Measurements from ENCODE around the gene CASK. TPM values are rescaled to one million over a fixed set of nuclear protein-coding genes. Genes with fewer than 3 reads are reported as not detected.
"Not testable (repeated sequence)": the region's sequence is repeated elsewhere in the genome, so short reads cannot be mapped to it uniquely, and the experiment has no call there.

CASK gene
- total RNA-seq, 1 experiment from 2014 or later = 23.7 TPM

DNA sequence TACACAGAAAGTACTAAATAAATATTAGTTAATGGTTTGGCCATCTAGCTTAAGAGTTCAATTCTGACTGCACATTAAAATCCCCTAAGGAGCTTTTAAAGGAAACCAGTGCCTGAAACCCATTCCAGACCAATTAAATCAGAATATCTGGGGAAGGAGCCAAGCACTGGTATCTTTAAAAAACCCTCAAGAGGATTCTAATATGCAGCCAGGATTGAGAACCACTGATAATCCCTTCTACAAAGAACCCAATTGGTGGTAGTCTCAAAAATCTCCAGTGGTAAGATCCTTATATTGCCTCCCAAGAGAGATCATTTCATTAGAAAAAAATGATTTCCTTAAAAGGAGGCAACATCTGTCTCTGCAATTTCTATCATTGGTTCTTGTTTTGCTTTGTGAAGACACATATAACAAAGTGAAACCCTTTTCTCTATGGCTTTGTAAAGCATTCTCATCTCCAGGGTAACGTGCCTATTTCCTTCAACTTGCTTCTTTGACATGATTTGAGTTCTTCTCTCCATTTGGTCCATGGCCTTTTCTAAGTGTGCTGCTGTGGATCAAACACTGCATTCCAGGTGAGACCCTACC, 231.1 kb downstream of the CASK start:
- DNase-seq (ENCODE audit: low read depth) = peak; percentile 41

DNA sequence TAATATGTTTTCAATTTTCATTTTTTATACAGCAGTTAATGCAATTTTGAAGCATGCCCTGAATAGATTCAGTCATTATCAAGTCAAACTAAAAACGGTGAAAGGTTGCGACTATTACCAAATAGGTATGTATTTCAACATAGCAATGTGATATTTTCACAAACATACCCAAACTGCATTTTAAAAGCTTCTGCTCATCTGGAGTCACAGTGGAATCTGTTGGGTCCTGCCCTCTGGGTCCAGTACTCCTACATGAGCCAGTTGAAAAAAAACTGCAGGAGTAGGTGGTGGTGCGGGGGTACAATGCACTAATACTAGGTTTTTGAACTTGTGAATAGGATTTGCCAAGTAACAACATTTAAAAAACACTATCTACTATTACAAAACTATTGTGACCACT, 233.6 kb downstream of the CASK start:
- no peak for DNase-seq (ENCODE audit: low read depth)

DNA sequence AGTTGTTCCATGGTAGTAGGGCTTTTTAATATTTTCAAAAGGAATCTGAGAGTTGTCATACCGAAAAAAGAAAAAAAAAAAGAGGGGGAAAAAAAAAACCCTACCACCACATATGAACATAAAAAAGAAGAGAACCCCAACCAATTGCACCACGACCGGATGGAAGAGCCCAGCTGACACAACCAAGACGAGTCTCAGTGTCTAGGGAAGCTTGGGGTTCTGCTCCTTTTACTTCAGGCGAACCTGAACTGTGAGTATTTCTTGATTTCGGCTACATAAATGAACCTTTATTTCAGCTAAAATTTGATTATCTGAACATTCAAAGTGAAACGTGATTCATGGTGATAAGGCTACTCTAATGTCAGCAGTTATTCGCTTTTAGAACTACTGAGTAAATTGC, 234.5 kb downstream of the CASK start, which contains the start of gene GPR34:
Gene GPR34, plus strand, starts transcription at position 139 of the 400 bp plus-strand sequence. CDS start 6,661 bp downstream, outside the sequence.
- DNase-seq (ENCODE audit: low read depth) = no peak

DNA sequence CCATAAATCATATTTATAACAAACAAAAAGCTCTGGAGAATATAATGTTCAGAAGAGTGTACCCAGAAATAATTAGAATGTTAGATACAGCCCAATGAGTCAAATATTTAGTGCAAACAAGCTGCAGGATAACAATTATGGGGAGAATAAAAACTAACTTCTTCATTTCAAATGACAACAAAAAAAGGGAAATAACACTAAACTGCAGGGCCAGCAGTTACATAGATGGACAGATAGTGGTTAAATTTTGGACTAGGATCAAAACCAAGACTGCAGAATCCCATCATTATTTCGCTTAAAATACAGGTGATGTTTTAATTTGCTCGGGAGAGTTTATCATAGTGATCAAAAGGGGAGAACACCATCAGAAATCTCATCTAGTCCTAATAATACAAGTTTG, 235.2 kb downstream of the CASK start:
- DNase-seq (ENCODE audit: low read depth) = no peak

DNA sequence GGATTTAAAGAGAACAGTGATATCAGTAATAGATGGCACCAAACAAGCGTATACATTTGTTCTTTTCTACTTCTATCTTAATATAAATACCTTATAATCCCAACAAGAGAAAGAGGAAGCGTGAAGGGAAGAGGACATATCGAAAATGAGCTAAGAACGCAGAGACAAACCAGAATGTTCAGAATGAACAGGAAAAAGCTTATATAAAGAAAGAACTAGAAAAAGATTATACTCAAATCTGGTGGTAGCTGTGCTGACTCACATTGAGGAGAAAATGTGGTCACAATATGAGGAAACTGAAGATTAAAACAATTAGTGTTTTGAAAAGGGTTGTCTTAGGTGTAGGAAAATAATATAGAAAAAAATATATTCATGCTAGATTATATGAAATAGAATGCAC, 236.6 kb downstream of the CASK start:
- DNase-seq (ENCODE audit: low read depth) = no peak

DNA sequence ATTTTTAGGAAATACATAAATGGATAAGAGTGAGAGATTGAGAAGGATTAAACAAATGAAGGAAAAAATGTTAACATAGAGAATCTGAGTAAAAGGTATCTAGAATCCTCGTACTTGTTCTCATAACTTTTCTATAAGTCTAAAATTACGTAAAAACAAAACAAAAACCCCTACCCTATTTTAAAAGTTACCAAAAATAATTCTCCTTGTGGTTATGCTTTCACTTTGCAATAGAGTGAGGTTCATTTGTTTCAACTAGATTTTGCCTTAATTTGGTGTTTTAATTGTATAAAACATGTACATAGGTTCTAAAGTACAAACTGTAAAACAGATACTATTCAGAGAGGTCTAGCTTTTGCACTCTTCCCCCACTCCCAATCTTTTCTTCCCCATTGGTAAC, 238.4 kb downstream of the CASK start:
- DNase-seq (ENCODE audit: low read depth) = no peak

DNA sequence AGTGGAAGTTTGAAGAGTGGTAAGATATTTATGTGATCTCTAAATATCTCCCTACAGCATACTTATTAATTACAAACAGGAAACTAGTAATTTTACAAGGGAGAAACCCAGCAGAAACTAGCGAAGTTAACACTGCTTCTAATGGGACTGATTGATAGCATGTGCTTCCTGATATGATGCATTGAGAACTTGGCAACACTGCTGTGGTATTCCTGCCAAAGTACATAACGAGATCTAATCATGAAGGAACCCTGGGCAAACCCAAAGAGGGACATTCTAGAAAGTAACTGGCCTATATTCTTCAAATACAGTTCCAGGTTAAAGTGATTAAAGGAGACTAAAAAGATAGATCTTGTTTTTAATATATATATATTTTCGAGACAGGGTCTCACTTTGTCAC, 239.2 kb downstream of the CASK start:
- no peak for DNase-seq (ENCODE audit: low read depth)

DNA sequence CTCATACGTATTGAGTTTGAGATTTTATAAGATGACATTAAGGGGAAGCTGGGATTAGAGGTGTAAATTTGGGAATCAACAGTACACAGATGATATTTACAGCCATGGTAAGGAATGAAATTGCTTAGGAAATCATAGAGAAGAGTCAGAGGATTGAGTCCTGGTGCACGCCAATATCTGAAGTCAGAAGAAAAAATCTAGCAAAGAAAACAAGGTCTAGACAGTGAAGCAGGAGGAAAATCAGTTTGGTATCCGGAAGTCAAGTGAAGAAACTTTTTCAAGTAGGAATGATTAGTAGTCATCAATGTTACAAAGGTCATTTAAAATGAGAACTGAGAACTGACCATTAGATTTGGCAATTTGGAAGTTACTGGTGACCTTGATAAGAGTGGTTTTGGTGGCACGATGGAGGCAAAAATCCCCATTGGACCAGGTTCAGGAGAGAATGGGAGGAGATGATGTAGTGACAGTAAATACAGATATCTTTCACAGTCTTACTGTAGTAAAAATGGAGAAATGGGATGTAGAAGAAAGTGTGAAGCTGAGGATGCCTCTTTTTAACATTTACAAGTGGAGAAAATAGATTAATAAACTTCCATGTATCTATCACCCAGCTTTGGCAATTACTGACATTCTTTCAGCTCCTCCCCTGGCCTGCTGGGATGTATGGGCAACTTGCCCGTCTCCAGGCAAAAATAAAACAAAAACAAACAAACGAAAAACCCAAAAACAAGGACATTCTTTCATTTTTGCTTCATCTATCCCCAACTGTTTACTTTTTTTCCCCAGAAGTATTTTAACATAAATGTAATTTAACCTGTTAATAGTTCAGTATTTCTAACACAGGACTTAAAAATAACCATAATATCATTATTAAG, 245.9 kb downstream of the CASK start:
- DNase-seq (ENCODE audit: low read depth) = no peak

DNA sequence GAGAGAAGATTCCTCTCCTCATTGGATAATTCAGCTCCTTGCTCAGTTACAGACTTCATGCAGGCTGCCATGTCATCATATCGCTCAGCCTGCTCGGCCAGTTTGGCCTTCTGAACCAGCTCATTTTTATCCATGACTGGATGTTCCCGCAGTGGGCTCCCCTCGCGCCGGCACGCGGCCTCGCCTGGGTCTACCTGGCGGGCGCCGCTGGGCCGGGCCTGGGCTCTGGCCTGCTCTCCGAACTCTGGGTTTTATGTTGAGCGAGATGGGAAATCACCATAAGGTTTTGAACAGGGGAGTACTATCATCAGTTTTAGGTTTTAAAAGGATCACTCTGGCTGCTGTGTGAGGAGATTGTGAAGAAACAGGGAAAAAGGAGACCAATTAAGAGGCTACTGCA, 247.0 kb downstream of the CASK start:
- DNase-seq (ENCODE audit: low read depth) = not testable (repeated sequence)

DNA sequence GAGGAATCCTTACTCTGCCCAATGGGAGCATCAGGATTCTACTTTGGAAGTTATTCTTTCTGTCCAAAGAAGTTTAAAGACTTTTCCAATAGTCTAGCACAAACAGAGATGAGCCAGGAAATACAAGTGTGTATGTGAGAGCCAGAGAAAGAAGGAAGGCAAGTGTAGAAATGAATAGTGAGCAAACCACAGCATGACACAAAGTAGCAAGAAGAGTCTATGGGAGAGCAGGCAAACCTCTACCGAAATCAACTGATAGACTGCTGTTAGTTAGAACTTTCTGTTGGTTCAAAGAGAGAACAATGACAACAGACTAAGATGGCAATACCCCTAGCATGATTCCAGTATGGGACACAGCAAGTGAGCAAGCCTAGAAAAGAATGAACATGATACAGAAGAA, 250.7 kb downstream of the CASK start:
- no peak for DNase-seq (ENCODE audit: low read depth)

DNA sequence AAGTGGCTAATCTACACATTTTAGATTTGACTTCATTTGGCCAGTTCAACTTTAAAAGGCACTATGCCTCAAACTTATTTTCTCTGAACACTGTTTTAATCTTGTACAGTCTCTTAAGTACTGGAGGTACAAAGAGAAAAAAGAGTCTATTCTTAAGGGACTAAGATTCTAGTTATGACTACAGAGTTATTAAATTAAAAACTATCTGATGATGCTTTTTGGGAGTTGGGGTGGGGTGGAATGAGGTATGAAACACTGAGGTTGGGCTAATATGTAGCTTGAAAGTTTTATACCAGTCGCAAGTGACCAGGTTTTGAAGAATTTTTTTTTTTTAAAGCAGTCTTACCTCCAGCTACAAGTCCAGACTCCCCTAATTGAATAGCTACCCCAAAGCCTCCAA, 252.3 kb downstream of the CASK start:
- DNase-seq (ENCODE audit: low read depth) = no peak

DNA sequence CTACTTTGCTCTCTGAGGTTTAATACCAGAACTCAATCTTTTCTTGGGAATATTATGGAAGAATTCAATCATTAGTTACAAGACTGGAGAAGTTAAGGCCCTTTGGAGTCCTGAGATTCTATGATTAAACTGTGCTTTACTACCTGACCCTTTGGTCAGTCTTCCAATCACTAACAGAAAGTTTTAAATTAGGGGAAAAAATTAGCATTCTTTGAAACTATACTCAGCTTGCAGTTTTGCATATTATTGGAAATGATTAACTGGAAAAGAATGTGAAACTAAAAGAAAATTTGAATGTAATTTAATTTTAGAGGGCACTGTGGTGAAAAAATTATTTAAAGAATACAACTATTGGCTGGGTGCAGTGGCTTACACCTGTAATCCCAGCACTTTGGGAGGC, 253.2 kb downstream of the CASK start:
- no peak for DNase-seq (ENCODE audit: low read depth)

DNA sequence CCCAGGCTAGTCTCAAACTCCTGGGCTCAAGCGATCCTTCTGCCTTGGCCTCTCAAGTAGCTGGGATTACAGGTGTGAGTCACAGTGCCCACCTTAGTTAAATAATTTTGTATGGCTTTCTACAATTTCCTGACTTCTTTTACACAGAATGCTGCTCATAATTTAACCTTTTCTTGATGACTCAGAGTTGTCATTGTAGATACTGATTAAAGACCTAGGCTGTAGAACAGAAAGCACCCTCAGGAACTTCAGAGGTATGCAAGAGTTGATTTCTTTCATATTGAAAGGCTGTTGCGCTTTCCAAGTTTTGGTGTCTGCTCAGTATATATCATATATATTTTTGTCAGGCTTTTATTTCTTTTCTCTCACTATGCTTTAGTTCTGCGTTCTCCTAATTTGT, 255.7 kb downstream of the CASK start:
- DNase-seq (ENCODE audit: low read depth) = no peak

DNA sequence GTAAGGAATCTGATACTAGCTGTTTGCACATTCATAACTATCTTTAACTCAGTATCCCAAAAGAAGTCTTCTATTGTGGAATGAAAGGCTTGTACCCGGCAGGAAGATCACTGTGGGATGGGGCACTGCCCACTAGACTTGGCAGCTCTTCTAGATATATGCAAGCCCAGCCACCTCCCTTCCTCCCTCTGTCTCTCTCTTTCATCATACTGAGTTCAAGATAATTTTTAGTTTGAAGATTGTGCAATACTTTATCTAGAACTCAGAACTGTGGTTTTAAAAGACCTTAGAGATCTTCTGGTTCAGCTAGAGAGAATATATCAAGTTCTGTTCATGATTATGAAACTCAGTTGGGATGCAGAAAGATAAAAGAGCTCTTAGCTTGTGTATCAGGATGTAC, 257.1 kb downstream of the CASK start:
- DNase-seq (ENCODE audit: low read depth) = peak; percentile 7

DNA sequence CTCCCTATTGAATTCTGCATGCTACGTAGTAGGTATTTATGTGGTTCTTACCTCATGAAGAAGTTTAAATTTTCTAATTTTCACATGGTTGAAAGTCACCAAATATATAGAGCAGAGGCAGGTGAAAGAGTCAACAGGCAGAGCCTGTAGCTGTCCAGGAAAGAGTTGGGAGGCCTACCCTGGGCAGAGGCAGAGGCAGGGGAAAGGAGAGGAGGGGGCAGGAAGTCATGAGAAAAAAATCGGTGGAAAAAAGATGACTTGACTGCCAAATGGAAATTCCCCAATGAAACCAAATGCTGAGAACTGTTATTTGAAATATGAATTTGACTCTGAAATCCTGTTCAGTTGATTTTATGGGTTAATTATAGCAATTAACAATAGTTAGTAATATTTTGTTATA, 257.7 kb downstream of the CASK start:
- no peak for DNase-seq (ENCODE audit: low read depth)

DNA sequence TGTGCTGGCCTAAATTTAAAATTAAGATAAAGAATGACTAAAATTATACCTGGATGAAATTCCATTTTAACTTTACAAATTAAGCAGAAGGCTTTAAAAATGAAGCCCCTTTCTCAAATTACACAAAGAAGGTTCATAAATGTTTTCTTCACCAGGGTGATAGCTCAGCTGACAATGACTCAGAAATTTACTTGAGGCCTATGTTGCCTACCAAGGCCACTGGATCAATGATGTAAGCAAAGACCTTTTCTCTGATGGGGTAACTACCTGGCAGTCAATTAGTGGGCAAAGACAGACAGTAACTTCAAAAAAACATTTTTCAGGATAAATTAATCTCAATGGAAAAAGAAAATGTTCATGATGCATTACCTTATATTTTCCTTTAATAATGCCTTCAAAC, 258.4 kb downstream of the CASK start:
- peak; percentile 18 for DNase-seq (ENCODE audit: low read depth)

DNA sequence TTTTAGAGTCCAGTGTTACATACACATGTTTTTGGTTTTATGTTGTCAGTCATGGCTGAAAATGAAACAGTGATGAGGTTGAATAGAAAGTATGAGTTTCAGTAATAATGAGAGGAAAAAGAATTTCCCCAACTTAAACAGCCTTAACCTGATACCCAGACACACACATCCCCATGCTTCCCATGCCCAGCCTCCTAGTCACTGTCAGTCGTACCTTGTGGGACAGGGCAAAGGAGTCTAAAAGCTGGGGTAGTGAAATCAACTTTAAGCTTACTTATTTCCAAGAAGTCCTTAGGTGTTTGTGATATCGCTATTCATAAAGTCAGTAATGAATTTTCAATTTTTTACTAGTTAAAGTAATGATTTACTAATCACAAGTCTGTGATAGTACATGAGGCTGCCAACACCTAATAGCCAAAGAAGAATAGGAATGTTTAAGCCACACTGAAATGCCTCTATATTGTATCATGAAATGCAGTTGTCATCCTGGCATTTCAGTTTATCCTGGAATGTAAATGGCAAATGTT, 258.9 kb downstream of the CASK start:
- no peak for DNase-seq (ENCODE audit: low read depth)

DNA sequence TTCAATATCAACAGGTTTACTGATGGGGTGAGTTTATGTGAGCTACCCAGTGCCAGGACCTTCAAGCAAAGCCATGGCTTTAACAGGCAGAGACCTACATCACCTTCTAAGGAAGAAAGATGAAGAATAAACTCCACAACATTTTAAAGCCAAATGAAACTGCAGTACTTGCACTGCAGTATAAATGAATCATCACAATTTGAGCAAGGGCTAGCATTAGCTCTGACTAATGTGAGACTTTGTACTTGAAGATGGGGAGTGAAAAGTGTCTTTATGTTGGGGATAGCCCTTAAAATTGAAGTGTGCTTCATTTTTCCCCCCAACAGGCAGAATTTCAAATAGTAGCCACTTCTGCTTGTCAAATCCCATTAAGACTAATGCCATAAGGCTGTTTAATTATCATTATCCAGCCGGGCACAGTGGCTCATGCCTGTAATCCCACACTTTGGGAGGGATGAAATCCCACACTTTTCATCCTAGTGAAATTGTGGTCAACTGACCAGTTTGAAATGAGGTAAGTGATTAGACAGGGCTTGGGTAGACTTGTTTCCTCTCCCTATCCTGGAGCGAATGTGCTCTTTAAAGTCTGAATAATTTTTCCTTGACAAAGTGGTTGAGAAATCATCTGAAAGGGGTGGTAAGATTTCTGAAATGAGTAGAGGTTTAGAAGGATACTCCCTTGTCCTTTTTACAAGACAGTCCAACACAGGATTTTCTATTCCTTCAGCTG, 261.8 kb downstream of the CASK start:
- peak; percentile 44 for DNase-seq (ENCODE audit: low read depth)

DNA sequence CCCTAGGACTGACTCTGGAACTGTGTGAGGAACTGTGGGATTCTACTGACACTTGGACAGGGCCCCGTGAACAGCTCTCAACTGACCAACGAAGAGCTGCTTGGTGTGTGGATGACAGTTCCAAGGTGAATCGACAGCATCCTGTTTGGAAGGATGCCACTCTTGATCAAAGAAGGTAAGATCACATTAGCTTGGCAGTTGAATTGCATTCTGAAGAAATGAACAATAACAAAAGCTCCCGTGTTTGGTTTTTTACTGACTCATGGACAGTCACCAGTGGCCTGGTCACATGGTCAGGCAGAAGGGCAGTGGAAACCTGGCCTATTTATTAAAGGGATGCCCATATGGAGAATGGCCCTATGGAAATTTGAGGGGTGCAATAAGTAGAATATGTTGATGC, 267.7 kb downstream of the CASK start:
- peak; percentile 32 for DNase-seq (ENCODE audit: low read depth)

DNA sequence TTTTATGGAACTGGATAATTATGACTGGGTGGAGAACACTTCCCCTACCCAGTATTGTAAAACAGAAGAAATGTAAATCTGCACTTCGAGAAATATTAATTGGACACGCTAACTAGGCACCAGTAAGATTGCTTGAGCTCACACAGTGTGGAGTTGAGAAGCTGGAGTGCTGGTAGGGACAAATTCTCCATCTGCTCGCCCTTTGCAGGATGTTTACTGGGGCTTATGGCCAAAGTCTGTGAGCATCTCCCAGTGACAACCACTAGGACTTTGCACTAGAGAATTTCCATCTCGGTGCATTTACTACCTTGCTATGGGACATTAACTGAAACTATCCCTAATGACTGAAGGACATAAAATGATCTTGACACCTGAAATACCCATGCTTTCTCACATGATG, 268.3 kb downstream of the CASK start:
- DNase-seq (ENCODE audit: low read depth) = no peak

DNA sequence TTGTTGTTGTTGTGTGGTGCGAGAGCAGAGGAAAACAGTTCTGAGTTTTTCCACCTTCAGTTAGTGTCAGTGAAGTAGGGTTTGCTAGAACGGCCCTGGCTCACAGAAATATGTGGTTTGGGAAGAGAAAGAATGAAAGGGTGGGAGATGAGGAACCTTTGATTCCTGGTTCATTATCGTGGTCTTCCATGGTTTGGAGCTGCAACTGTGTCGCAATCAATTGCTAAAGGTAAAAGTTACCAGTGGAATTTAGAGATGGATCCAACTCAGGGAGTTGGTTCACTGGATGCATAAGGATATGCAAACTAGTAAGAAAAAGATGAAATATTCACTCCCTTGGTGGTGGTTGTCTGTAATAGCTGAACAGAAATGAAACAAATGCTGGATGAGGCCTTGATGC, 270.2 kb downstream of the CASK start:
- no peak for DNase-seq (ENCODE audit: low read depth)

DNA sequence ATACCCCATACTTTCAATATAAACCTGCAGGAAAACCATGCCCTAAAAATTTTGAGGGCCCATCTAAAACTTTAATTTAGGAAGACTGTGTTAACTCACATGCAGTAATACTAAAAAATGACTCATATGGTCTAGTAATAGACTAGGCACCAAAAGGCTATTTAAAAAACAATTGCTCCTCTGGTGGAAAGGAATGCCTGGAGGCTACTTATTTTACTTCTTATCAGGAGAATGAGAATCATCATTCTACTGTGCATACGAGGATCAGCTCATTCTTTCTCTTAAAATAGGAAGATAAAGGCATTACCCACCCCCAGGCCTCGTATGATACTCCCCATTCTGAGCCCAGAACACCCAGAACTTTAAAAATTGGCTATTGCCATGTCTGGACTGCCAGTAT, 277.2 kb downstream of the CASK start:
- not testable (repeated sequence) for DNase-seq (ENCODE audit: low read depth)
